H1 (cell line): ENCODE results near the gene RBFA. TPM values are rescaled to one million over a fixed set of nuclear protein-coding genes. Genes with fewer than 3 reads are reported as not detected.

Experiments used
- SRF ChIP-seq: IDR thresholded peaks from 2 replicates; pipeline ENCODE4 v1.6.1; 2011; ENCODE audit warnings: mild to moderate bottlenecking, low read depth, low read length, moderate library complexity
- polyA plus RNA-seq, 7 experiments: library from polyadenylated mRNA; depleted of rRNA in 3 of 7; stranded (reverse) in 5 of 7; unstranded in 2 of 7; fragments of >200 nt in 5 of 7; fragments of 200-250 nt in 2 of 7; gene quantifications; 1 replicate in 5 of 7; 2 replicates in 1 of 7; 4 replicates in 1 of 7; pipeline versions ENCODE4 v1.2.1 to v1.2.3, GENCODE V29; 2011 to 2013; ENCODE audit warnings: missing spikeins in 2 of 7, mixed read lengths in 2 of 7
- total RNA-seq: library from RNA; stranded (reverse); fragmentation: NEBNext Ultra II Directional; extraction: Animal tissue kit (Norgen Biotek cat#: 25700); gene quantifications from 2 replicates; pipeline ENCODE4 v1.2.1, GENCODE V29; 2021

Gene RBFA
- total and polyA plus RNA-seq, 2 of the 8 experiments (the other 6 are each of a cell fraction or from before 2014, with no cell fraction given): 19.2 to 29.5 TPM

- no peak for TF ChIP-seq SRF
These were observed 21.9 kb downstream of the RBFA start (continued) for GRCh38 chr18:80056095-80056494.
